Glutamatergic neuron (in vitro differentiated cells): ENCODE data around the gene ANKLE2. TPM values are rescaled to one million over a fixed set of nuclear protein-coding genes. Genes with fewer than 3 reads are reported as not detected.
"Not testable (repeated sequence)": the region's sequence is repeated elsewhere in the genome, so short reads cannot be mapped to it uniquely, and the experiment has no call there.

Experiments used
- DNase-seq: peaks from one replicate; pipeline ENCODE4 v3.0.0; 2022
- H3K27ac Mint-ChIP-seq: one replicate; pipeline ENCODE4 v1.8.0; 2020; ENCODE audit warnings: mild to moderate bottlenecking, mixed read lengths, inconsistent platforms; ENCODE audit not compliant: unreplicated experiment
- H3K27me3 Mint-ChIP-seq: one replicate; pipeline ENCODE4 v1.8.0; 2020; ENCODE audit warnings: mild to moderate bottlenecking, moderate library complexity, mixed read lengths, inconsistent platforms; ENCODE audit not compliant: unreplicated experiment
- H3K36me3 Mint-ChIP-seq: one replicate; pipeline ENCODE4 v1.8.0; 2020; ENCODE audit warnings: mild to moderate bottlenecking, mixed read lengths, inconsistent platforms; ENCODE audit not compliant: unreplicated experiment
- H3K4me1 Mint-ChIP-seq: one replicate; pipeline ENCODE4 v1.8.0; 2020; ENCODE audit warnings: mild to moderate bottlenecking, low read depth, mixed read lengths, inconsistent platforms; ENCODE audit not compliant: unreplicated experiment
- H3K4me3 Mint-ChIP-seq: one replicate; pipeline ENCODE4 v1.8.0; 2020; ENCODE audit warnings: mild to moderate bottlenecking, mixed read lengths, inconsistent platforms; ENCODE audit not compliant: unreplicated experiment
- H3K9me3 Mint-ChIP-seq: one replicate; pipeline ENCODE4 v1.8.0; 2020; ENCODE audit warnings: mild to moderate bottlenecking, moderate library complexity, mixed read lengths, inconsistent platforms; ENCODE audit not compliant: unreplicated experiment
- CTCF ChIP-seq: fragments of 200-600 bp; sonication (generic); IDR thresholded peaks from one replicate; pipeline ENCODE4 v1.5.0; 2021; ENCODE audit not compliant: partially characterized antibody, unreplicated experiment
- long read RNA-seq: library from polyadenylated mRNA; unstranded; transcript quantifications from one replicate; pipeline ENCODE4 v2.0.0, GENCODE V29; 2020; ENCODE audit not compliant: unreplicated experiment
- total RNA-seq: library from RNA; stranded (reverse); fragmentation: NEBNext Ultra II Directional; extraction: Animal tissue kit (Norgen Biotek cat#: 25700); gene quantifications from one replicate; pipeline ENCODE4 v1.2.1, GENCODE V29; 2021; ENCODE audit not compliant: unreplicated experiment

Gene ANKLE2
- total RNA-seq = 105 TPM
- long read RNA-seq, full-length matches to known transcripts = 8 of 21 reads
- long read RNA-seq, partial matches to known transcripts = 8 of 21 reads
- long read RNA-seq, other reads (novel, unspliced or antisense) = 5 of 21 reads

- H3K4me1 Mint-ChIP-seq = peaks cover 10% of the 10 kb centered on the region
- no peak for TF ChIP-seq CTCF
- peak within 1 kb of the TSS; percentile 97 for H3K27ac Mint-ChIP-seq
- H3K9me3 Mint-ChIP-seq = peaks cover 10% of the 10 kb centered on the region
- DNase-seq = peak; percentile 63
- peaks cover 5% of the 10 kb centered on the region for H3K27me3 Mint-ChIP-seq
- no peaks in the 10 kb centered on the region for H3K36me3 Mint-ChIP-seq
- peak within 1 kb of the TSS; percentile 99 for H3K4me3 Mint-ChIP-seq
These were observed at the start of gene ANKLE2 for GRCh38 chr12:132761032-132761920. TSS of gene ANKLE2 (minus strand) at chr12:132761832. CDS start at chr12:132761798, 34 bp downstream.

GRCh38 chr12:132809391-132809790 is 47.8 kb upstream of the ANKLE2 start:
- peak; percentile 77 for DNase-seq
- not testable (repeated sequence) for H3K4me3 Mint-ChIP-seq, H3K27ac Mint-ChIP-seq, H3K9me3 Mint-ChIP-seq, H3K4me1 Mint-ChIP-seq, H3K27me3 Mint-ChIP-seq
- H3K36me3 Mint-ChIP-seq = peaks cover 18% of the 10 kb centered on the region
- peak; percentile 27 for TF ChIP-seq CTCF

- H3K9me3 Mint-ChIP-seq = peaks cover 10% of the 10 kb centered on the region
- TF ChIP-seq CTCF = no peak
- H3K36me3 Mint-ChIP-seq = peaks cover 17% of the 10 kb centered on the region
- peak overlapping the region; percentile 43 for H3K27ac Mint-ChIP-seq
- no peak for DNase-seq
- peaks cover 4% of the 10 kb centered on the region for H3K27me3 Mint-ChIP-seq
- no peak overlapping the region for H3K4me3 Mint-ChIP-seq
- peaks cover 4% of the 10 kb centered on the region for H3K4me1 Mint-ChIP-seq
These were observed 45.9 kb upstream of the ANKLE2 start for GRCh38 chr12:132807295-132808092.

GRCh38 chr12:132806857-132807256 is 45.2 kb upstream of the ANKLE2 start:
- no peak for DNase-seq
- peaks cover 4% of the 10 kb centered on the region for H3K27me3 Mint-ChIP-seq
- H3K4me1 Mint-ChIP-seq = peaks cover 4% of the 10 kb centered on the region
- H3K9me3 Mint-ChIP-seq = peaks cover 10% of the 10 kb centered on the region
- no peak overlapping the region for H3K4me3 Mint-ChIP-seq
- H3K27ac Mint-ChIP-seq = peak overlapping the region; percentile 43
- no peak for TF ChIP-seq CTCF
- peaks cover 13% of the 10 kb centered on the region for H3K36me3 Mint-ChIP-seq
